K562 (cell line): ENCODE data around the gene SLC6A9. TPM values are rescaled to one million over a fixed set of nuclear protein-coding genes. Genes with fewer than 3 reads are reported as not detected.

Experiments
- CAMTA2 ChIP-seq: fragments of 250-450 bp; sonication (Bioruptor Pico); conservative IDR thresholded peaks from 2 replicates; pipeline ENCODE4 v1.5.1; 2022
- CREBBP ChIP-seq: IDR thresholded peaks from one replicate; pipeline ENCODE4 v1.6.1; 2012; ENCODE audit warnings: low read depth, mild to moderate bottlenecking, control low read depth, inconsistent platforms, low read length
- ESRRA ChIP-seq: fragments of 450-650 bp; IDR thresholded peaks from 2 replicates; pipeline ENCODE4 v1.6.1; 2014; ENCODE audit warnings: low read depth, mild to moderate bottlenecking, moderate library complexity, borderline replicate concordance
- ILF3 ChIP-seq: fragments of 450-650 bp; IDR thresholded peaks from 2 replicates; pipeline ENCODE4 v1.6.1; 2018; ENCODE audit warnings: antibody characterized with exemption, mild to moderate bottlenecking, moderate library complexity, borderline replicate concordance
- JUND ChIP-seq, 2 experiments: IDR thresholded peaks; 2 replicates in 1 of 2; 3 replicates in 1 of 2; pipeline ENCODE4 v1.6.1; 2011; ENCODE audit warnings: borderline replicate concordance in 2 of 2, low read depth in 2 of 2, low read length in 2 of 2, improper control_type of control experiment in 1 of 2, missing biosample characterization in 1 of 2, missing genetic modification characterization in 1 of 2, missing genetic modification reagents in 1 of 2
- KDM1A ChIP-seq, 2 experiments: fragments of 450-650 bp; IDR thresholded peaks; 2 replicates each; pipeline ENCODE4 v1.6.1; 2016; ENCODE audit warnings: mild to moderate bottlenecking in 2 of 2
- MAFG ChIP-seq: fragments of 450-650 bp; conservative IDR thresholded peaks from 2 replicates; pipeline ENCODE4 v1.6.1; 2016; ENCODE audit warnings: missing genetic modification characterization, missing compliant biosample characterization
- MECOM ChIP-seq: fragments of 250-450 bp; sonication (Bioruptor Pico); IDR thresholded peaks from 2 replicates; pipeline ENCODE4 v1.8.0; 2022; ENCODE audit warnings: inconsistent platforms
- MNT ChIP-seq, 2 experiments: fragments of 450-650 bp; conservative IDR thresholded peaks; 2 replicates each; pipeline ENCODE4 v1.6.1; 2017; ENCODE audit warnings: mild to moderate bottlenecking in 2 of 2, moderate library complexity in 2 of 2
- MTA2 ChIP-seq: fragments of 450-650 bp; IDR thresholded peaks from 2 replicates; pipeline ENCODE4 v1.6.1; 2016; ENCODE audit warnings: low read depth
- NCOA2 ChIP-seq, 2 experiments: fragments of 450-650 bp; IDR thresholded peaks; 2 replicates each; pipeline ENCODE4 v1.6.1; 2018; ENCODE audit warnings: mild to moderate bottlenecking in 2 of 2, moderate library complexity in 1 of 2; ENCODE audit not compliant: partially characterized antibody in 2 of 2
- PHF21A ChIP-seq: fragments of 450-650 bp; IDR thresholded peaks from 2 replicates; pipeline ENCODE4 v1.6.1; 2017; ENCODE audit warnings: low read depth, borderline replicate concordance
- REST ChIP-seq, 2 experiments: fragments of 450-650 bp; formaldehyde crosslinking in 1 of 2; IDR thresholded peaks; 2 replicates each; pipeline versions ENCODE4 v1.4.0 to v1.6.1; 2014 to 2020; ENCODE audit warnings: mild to moderate bottlenecking in 2 of 2, borderline replicate concordance in 1 of 2, low read depth in 1 of 2
- SMARCC2 ChIP-seq: fragments of 450-650 bp; IDR thresholded peaks from 2 replicates; pipeline ENCODE4 v1.6.1; 2017; ENCODE audit warnings: antibody characterized with exemption, moderate library complexity, mild to moderate bottlenecking, low read depth
- SOX6 ChIP-seq: fragments of 450-650 bp; IDR thresholded peaks from 2 replicates; pipeline ENCODE4 v1.6.1; 2014; ENCODE audit warnings: mild to moderate bottlenecking
- XRCC4 ChIP-seq: IDR thresholded peaks from one replicate; pipeline ENCODE4 v1.6.1; 2011; ENCODE audit not compliant: insufficient read depth, insufficient read length; ENCODE audit errors: extremely low read depth
- ZNF140 ChIP-seq: fragments of 250-450 bp; sonication (Bioruptor Pico); IDR thresholded peaks from 2 replicates; pipeline ENCODE4 v1.8.0; 2021; ENCODE audit warnings: moderate library complexity, mild to moderate bottlenecking, inconsistent platforms
- ZNF197 ChIP-seq: fragments of 200-800 bp; sonication (Bioruptor generic); IDR thresholded peaks from 2 replicates; pipeline ENCODE4 v1.6.1; 2016; ENCODE audit warnings: low read depth, missing genetic modification characterization, missing compliant biosample characterization
- ZNF76 ChIP-seq: fragments of 250-450 bp; sonication (Bioruptor Pico); IDR thresholded peaks from 2 replicates; pipeline ENCODE4 v1.4.0; 2020; ENCODE audit warnings: mild to moderate bottlenecking, moderate library complexity, borderline replicate concordance
- polyA plus RNA-seq, 8 experiments: library from polyadenylated mRNA; depleted of rRNA in 4 of 8; stranded (reverse) in 5 of 8; unstranded in 3 of 8; fragments of >200 nt; fragmentation: Nextera tagmentation in 2 of 8; fragmentation: Illumina TruSeq in 1 of 8; extraction: Ambion mirVana in 2 of 8; extraction: Trizol in 1 of 8; gene quantifications; 2 replicates each; pipeline versions ENCODE4 v1.2.1 to v1.2.3, GENCODE V29; 2011 to 2014; ENCODE audit warnings: inconsistent platforms in 1 of 8, missing spikeins in 1 of 8
- total RNA-seq, 7 experiments: library from RNA; depleted of rRNA in 6 of 7; stranded (reverse); fragments of >200 nt in 6 of 7; fragmentation: Illumina TruSeq in 2 of 7; extraction: Trizol in 2 of 7; gene quantifications; 2 replicates each; pipeline versions ENCODE4 v1.2.1 to v1.2.3, GENCODE V29; 2011 to 2021; ENCODE audit warnings: low replicate concordance in 1 of 7

Gene SLC6A9
- total and polyA plus RNA-seq, 9 of the 15 experiments (the other 6 are each of a cell fraction or from before 2014, with no cell fraction given): 0.17 to 18.7 (median 2.9) TPM

- TF ChIP-seq REST (IDR thresholded peaks at IDR 0.05; ENCODE audit: borderline replicate concordance): peak; percentile 51
- peak; percentile 74; the same call in 1 of the 2 replicates for TF ChIP-seq REST (CRISPR knock-in tag; IDR thresholded peaks at IDR 0.05; ENCODE audit: low read depth)
- TF ChIP-seq MAFG (tag): no peak
- TF ChIP-seq ZNF140: no peak
- no peak for TF ChIP-seq XRCC4
- no peak for TF ChIP-seq JUND (IDR thresholded peaks at IDR 0.05; ENCODE audit: borderline replicate concordance, low read depth, low read length)
- TF ChIP-seq JUND (tag; IDR thresholded peaks at IDR 0.05; ENCODE audit: borderline replicate concordance, low read depth, low read length): no peak
- no peak for TF ChIP-seq NCOA2 (IDR thresholded peaks at IDR 0.05; ENCODE audit: partially characterized antibody in 2 of 2)
- no peak for TF ChIP-seq ILF3
- no peak for TF ChIP-seq MTA2
- no peak for TF ChIP-seq MECOM (CRISPR knock-in tag)
- no peak for TF ChIP-seq SMARCC2
- no peak for TF ChIP-seq SOX6
- TF ChIP-seq CAMTA2: no peak
- peak; percentile 98 to 99 for TF ChIP-seq MNT (conservative IDR thresholded peaks at IDR 0.05)
- no peak for TF ChIP-seq KDM1A (IDR thresholded peaks at IDR 0.05)
- no peak for TF ChIP-seq ZNF197 (CRISPR knock-in tag)
- TF ChIP-seq ESRRA: no peak
- no peak for TF ChIP-seq PHF21A
- no peak for TF ChIP-seq CREBBP
- no peak for TF ChIP-seq ZNF76 (CRISPR knock-in tag)
These were observed 39.6 kb downstream of the SLC6A9 start, which contains the start of gene CCDC24 (continued) for GRCh38 chr1:43991476-43992231.
